ENCODE results near the gene ADARB2.

ADARB2 gene

DNA sequence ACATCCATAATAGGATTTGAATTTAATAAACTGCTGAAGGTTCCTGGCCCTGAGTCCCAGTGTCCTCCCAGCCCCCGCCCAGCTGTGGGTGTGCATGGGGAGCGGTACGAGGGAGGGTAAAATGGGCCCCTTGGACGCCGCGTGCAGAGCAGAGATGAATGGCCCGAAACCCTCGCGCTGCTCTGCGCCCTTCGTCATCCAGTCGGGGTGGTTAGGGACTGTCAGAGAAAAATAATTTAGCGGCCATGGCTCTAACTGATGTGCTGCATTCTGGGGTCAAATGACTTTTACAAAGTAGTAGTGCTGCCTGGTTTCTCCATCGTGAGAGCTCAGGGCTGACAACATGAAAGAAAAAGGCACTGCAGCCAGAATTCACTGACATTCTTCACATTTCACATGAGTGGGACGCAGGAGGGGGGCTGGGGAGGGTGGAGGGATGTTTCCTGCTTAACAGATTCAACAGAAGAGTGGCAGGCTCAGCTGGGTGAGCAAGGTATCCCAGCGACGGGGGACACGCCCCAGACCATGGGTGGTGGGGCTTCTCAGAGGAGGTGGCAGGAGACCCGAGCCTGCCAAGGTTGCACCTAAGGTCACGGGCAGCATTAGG is 376.7 kb downstream of the ADARB2 start:
- DNase-seq (ENCODE audit: low spot score) (no peak), ATAC-seq (ENCODE audit: low read depth) (no peak)
- Histone ChIP-seq H3K36me3 (ENCODE audit: low read depth) (no peaks in the 10 kb centered on the region), H3K4me1 (ENCODE audit: insufficient read depth, poor library complexity, severe bottlenecking) (peaks cover 36% of the 10 kb centered on the region), H3K9me3 (ENCODE audit: severe bottlenecking) (no peaks in the 10 kb centered on the region), H3K27me3 (ENCODE audit: insufficient read depth, poor library complexity, severe bottlenecking) (no peaks in the 10 kb centered on the region), H3K27ac (ENCODE audit: poor library complexity, severe bottlenecking) (peak overlapping the region; percentile 77), H3K4me3 (ENCODE audit: severe bottlenecking) (no peak overlapping the region)
- TF ChIP-seq, protein P1, sequence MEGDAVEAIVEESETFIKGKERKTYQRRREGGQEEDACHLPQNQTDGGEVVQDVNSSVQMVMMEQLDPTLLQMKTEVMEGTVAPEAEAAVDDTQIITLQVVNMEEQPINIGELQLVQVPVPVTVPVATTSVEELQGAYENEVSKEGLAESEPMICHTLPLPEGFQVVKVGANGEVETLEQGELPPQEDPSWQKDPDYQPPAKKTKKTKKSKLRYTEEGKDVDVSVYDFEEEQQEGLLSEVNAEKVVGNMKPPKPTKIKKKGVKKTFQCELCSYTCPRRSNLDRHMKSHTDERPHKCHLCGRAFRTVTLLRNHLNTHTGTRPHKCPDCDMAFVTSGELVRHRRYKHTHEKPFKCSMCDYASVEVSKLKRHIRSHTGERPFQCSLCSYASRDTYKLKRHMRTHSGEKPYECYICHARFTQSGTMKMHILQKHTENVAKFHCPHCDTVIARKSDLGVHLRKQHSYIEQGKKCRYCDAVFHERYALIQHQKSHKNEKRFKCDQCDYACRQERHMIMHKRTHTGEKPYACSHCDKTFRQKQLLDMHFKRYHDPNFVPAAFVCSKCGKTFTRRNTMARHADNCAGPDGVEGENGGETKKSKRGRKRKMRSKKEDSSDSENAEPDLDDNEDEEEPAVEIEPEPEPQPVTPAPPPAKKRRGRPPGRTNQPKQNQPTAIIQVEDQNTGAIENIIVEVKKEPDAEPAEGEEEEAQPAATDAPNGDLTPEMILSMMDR (IDR thresholded peaks at IDR 0.05; ENCODE audit: poor library complexity, severe bottlenecking): no peak

DNA sequence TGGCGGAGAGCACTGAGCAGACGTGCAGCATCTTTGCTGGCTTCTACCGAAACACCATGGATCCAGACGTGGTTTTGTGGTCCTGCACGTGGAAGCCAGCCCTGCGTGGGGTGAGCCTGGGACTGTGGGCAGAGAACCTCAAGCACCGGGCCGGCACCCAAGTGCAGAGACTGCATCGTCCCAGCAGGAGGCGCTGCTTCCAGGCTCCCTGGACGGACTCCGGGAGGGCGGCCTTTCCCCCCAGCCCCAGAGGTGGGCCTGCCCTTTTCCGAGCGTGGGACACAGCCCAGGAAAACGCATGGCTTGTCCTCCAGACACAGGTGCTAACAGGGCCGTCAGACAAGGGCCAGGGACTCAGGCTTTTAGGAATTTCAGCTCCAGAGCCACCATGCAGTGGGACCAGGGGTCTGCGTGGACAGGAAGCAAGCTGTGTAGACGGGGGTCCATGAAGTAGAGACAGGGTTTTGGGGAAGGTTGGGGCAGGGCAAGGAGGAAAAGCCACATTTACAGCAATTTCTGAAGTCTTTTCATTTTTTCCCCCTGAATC is 377.2 kb downstream of the ADARB2 start:
- Histone ChIP-seq H3K36me3 (ENCODE audit: low read depth) (no peaks in the 10 kb centered on the region), H3K9me3 (ENCODE audit: severe bottlenecking) (no peaks in the 10 kb centered on the region), H3K27ac (ENCODE audit: poor library complexity, severe bottlenecking) (peak overlapping the region; percentile 77), H3K4me3 (ENCODE audit: severe bottlenecking) (no peak overlapping the region), H3K4me1 (ENCODE audit: insufficient read depth, poor library complexity, severe bottlenecking) (peaks cover 30% of the 10 kb centered on the region), H3K27me3 (ENCODE audit: insufficient read depth, poor library complexity, severe bottlenecking) (no peaks in the 10 kb centered on the region)
- TF ChIP-seq, protein P1 (IDR thresholded peaks at IDR 0.05; ENCODE audit: poor library complexity, severe bottlenecking): no peak
- DNase-seq (ENCODE audit: low spot score) (no peak), ATAC-seq (ENCODE audit: low read depth) (no peak)

DNA sequence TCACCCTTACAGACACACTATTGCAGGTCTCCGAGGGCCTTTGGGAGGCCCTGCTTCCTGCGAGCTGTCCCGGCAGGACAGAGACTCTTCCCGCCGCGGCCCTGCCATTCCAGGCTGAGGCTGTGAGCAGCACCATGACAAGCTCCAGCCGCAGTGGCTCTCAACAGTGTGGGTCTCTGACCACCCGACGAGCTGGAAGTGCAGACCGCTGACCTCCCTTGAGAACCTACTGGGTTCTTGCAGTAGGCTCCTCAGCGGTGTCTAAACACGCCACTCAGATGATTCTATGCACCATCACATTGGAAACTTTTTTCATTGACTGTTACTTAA is 377.7 kb downstream of the ADARB2 start:
- no peaks in the 10 kb centered on the region for H3K27me3 ChIP-seq (ENCODE audit: insufficient read depth, poor library complexity, severe bottlenecking)
- peaks cover 25% of the 10 kb centered on the region for H3K4me1 ChIP-seq (ENCODE audit: insufficient read depth, poor library complexity, severe bottlenecking)
- TF ChIP-seq, protein P1 (IDR thresholded peaks at IDR 0.05; ENCODE audit: poor library complexity, severe bottlenecking): no peak
- H3K36me3 ChIP-seq (ENCODE audit: low read depth): no peaks in the 10 kb centered on the region
- no peaks in the 10 kb centered on the region for H3K9me3 ChIP-seq (ENCODE audit: severe bottlenecking)
- DNase-seq (ENCODE audit: low spot score): no peak
- no peak for ATAC-seq (ENCODE audit: low read depth)
- H3K4me3 ChIP-seq (ENCODE audit: severe bottlenecking): no peak overlapping the region
- H3K27ac ChIP-seq (ENCODE audit: poor library complexity, severe bottlenecking): peak overlapping the region; percentile 77

DNA sequence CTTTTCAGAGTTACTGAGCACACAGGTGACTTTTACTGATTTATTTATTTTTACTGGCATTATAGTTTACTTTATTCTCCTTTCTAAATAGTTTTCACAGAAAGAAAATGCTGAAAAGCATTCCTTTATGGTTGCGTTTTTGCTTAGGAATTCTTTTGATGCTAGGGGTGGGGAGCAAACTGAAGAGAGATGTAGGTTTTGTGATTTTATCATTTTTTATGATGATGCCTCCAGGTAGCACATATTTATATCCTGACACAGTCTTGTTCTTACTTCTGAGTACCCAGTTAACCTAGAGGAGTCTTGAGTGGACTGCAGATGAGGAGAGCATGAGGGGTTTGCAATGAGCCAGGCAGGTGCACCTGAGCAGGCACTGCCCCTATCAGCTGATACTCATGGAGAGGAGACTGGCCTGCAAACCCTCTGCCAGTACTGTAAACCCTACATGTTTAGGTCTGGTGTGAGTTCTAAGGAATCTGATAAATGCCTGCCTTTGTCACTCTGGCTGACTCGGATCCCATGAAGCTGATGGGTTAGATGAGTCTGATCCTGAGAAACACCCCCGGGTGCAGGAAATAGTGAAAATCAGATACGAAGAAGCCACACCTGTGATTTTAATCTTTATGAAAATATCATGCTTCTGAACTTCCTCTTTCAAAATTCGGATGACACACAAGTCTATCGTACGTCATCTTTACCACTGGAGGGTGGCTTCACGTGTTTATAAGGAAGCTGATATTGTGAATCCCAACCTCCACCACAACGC is 378.3 kb downstream of the ADARB2 start:
- DNase-seq (ENCODE audit: low spot score) (no peak), ATAC-seq (ENCODE audit: low read depth) (peak; percentile 69)
- Histone ChIP-seq H3K36me3 (ENCODE audit: low read depth) (no peaks in the 10 kb centered on the region), H3K4me3 (ENCODE audit: severe bottlenecking) (no peak overlapping the region), H3K27ac (ENCODE audit: poor library complexity, severe bottlenecking) (peak overlapping the region; percentile 77), H3K4me1 (ENCODE audit: insufficient read depth, poor library complexity, severe bottlenecking) (peaks cover 22% of the 10 kb centered on the region), H3K27me3 (ENCODE audit: insufficient read depth, poor library complexity, severe bottlenecking) (no peaks in the 10 kb centered on the region), H3K9me3 (ENCODE audit: severe bottlenecking) (no peaks in the 10 kb centered on the region)
- TF ChIP-seq, protein P1 (IDR thresholded peaks at IDR 0.05; ENCODE audit: poor library complexity, severe bottlenecking): no peak

DNA sequence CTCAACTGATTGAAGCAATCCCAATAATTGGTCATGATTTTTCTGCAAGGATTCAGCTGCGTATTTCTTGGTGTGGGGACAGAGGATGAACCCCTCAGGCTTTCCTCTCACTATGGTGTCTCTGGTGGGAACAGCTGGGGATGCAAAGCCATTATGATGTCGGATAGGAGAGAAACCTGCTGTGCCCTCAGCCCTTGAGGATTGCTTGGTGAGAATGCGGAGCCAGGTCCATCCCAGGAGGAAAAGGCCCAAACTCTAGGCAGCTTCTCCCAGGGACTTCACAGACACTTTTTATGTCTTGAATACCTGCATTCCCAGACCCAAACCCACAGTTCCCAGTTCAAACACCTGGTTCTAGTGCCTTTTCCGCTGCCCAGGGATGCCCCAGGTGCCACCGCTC is 379.2 kb downstream of the ADARB2 start:
- Histone ChIP-seq H3K4me1 (ENCODE audit: insufficient read depth, poor library complexity, severe bottlenecking) (peaks cover 22% of the 10 kb centered on the region), H3K4me3 (ENCODE audit: severe bottlenecking) (no peak overlapping the region), H3K27ac (ENCODE audit: poor library complexity, severe bottlenecking) (peak overlapping the region; percentile 77), H3K9me3 (ENCODE audit: severe bottlenecking) (no peaks in the 10 kb centered on the region), H3K36me3 (ENCODE audit: low read depth) (no peaks in the 10 kb centered on the region), H3K27me3 (ENCODE audit: insufficient read depth, poor library complexity, severe bottlenecking) (no peaks in the 10 kb centered on the region)
- DNase-seq (ENCODE audit: low spot score) (no peak), ATAC-seq (ENCODE audit: low read depth) (no peak)
- TF ChIP-seq, protein P1 (IDR thresholded peaks at IDR 0.05; ENCODE audit: poor library complexity, severe bottlenecking): no peak

Measured in RWPE2 (cell line).